Prostate gland (tissue), 2 donors: ENCODE measurements around the gene SORL1.

Experiments used
- CTCF ChIP-seq, 4 experiments: fragments of 200-600 bp in 2 of 4; fragments of 450-650 bp in 2 of 4; sonication (generic) in 2 of 4; IDR thresholded peaks; 1 replicate in 3 of 4; 2 replicates in 1 of 4; pipeline ENCODE4 v1.5.1; 2016 to 2019; ENCODE audit warnings: antibody characterized with exemption in 4 of 4, mild to moderate bottlenecking in 2 of 4, moderate library complexity in 2 of 4
- POLR2AphosphoS5 ChIP-seq: sonication (generic); formaldehyde crosslinking; IDR thresholded peaks from one replicate; pipeline ENCODE4 v1.6.1; 2017; ENCODE audit warnings: antibody characterized with exemption

- TF ChIP-seq POLR2AphosphoS5, result no peak
- TF ChIP-seq CTCF (IDR thresholded peaks at IDR 0.05), result no peak
Measured at GRCh38 chr11:121508449-121508848, 56.3 kb downstream of the SORL1 start.
